Activated CD8-positive, alpha-beta T cell treated with anti-CD3 and anti-CD28 coated beads for 36 hours (primary cell): ENCODE results near the gene RFLNA. TPM values are rescaled to one million over a fixed set of nuclear protein-coding genes. Genes with fewer than 3 reads are reported as not detected.

Experiments used
- ATAC-seq: fragments of 200-7000 bp; cut with Tn5 transposase; one replicate; pipeline ENCODE4 v1.10.0; 2021; ENCODE audit warnings: mild to moderate bottlenecking, moderate library complexity
- CTCF ChIA-PET: fragments of 350-600 bp; sonication (Branson Sonifier 250); formaldehyde crosslinking; loops from one replicate; lab custom pipeline; 2021; ENCODE audit warnings: antibody characterized with exemption; lab: Charles Lee
- POLR2A ChIA-PET: fragments of 350-600 bp; sonication (Branson Sonifier 250); formaldehyde crosslinking; loops from one replicate; lab custom pipeline; 2021; ENCODE audit warnings: antibody characterized with exemption; lab: Charles Lee
- DNase-seq: peaks from one replicate; pipeline ENCODE4 v3.0.0-alpha.2; 2020
- H3K27ac Mint-ChIP-seq: one replicate; pipeline ENCODE4 v1.8.0; 2021; ENCODE audit warnings: mild to moderate bottlenecking, mixed read lengths
- H3K27me3 Mint-ChIP-seq: one replicate; pipeline ENCODE4 v1.8.0; 2021; ENCODE audit warnings: mixed read lengths
- H3K36me3 Mint-ChIP-seq: one replicate; pipeline ENCODE4 v1.8.0; 2021; ENCODE audit warnings: low read depth, mixed read lengths
- H3K4me1 Mint-ChIP-seq: one replicate; pipeline ENCODE4 v1.8.0; 2021; ENCODE audit warnings: low read depth, mixed read lengths
- H3K4me3 Mint-ChIP-seq: one replicate; pipeline ENCODE4 v1.8.0; 2021; ENCODE audit warnings: mild to moderate bottlenecking, moderate library complexity, mixed read lengths
- H3K9me3 Mint-ChIP-seq: one replicate; pipeline ENCODE4 v1.8.0; 2021; ENCODE audit warnings: mixed read lengths
- CTCF ChIP-seq: fragments of 200-600 bp; IDR thresholded peaks from one replicate; pipeline ENCODE4 v1.8.0; 2022; ENCODE audit warnings: antibody characterized with exemption, mild to moderate bottlenecking
- intact Hi-C: fragments of 100-400 bp; cut with micrococcal nuclease; formaldehyde crosslinking; loops from one replicate; pipeline ENCODE4 v1.10.0; 2022
- total RNA-seq, 2 experiments: library from RNA; stranded (reverse); gene quantifications; one replicate each; pipeline ENCODE4 v1.2.3, GENCODE V29; 2021

Gene RFLNA
- total RNA-seq, 2 experiments from 2014 or later = not detected

GRCh38 chr12:124278389-124279101, 16.3 kb upstream of the RFLNA start:
- Mint-ChIP-seq H3K4me3 (no peak overlapping the region), H3K27me3 (peaks cover 6% of the 10 kb centered on the region), H3K27ac (no peak overlapping the region), H3K4me1 (peaks cover under 1% of the 10 kb centered on the region), H3K9me3 (no peaks in the 10 kb centered on the region), H3K36me3 (no peaks in the 10 kb centered on the region)
- intact Hi-C loops = no loop called here
- DNase-seq (no peak), ATAC-seq (no peak)
- TF ChIP-seq CTCF = no peak
- ChIA-PET POLR2A (no interaction called here), CTCF (no interaction called here)

GRCh38 chr12:124279315-124279714, 15.6 kb upstream of the RFLNA start:
- Mint-ChIP-seq H3K27me3 (peaks cover 8% of the 10 kb centered on the region), H3K9me3 (peaks cover 3% of the 10 kb centered on the region), H3K27ac (no peak overlapping the region), H3K36me3 (no peaks in the 10 kb centered on the region), H3K4me3 (no peak overlapping the region), H3K4me1 (no peaks in the 10 kb centered on the region)
- intact Hi-C loops = no loop called here
- CTCF ChIA-PET = no interaction called here
- POLR2A ChIA-PET = no interaction called here
- no peak for ATAC-seq
- TF ChIP-seq CTCF = no peak
- DNase-seq = no peak

GRCh38 chr12:124279846-124280360, 15.0 kb upstream of the RFLNA start:
- H3K4me3 Mint-ChIP-seq = no peak overlapping the region
- no peaks in the 10 kb centered on the region for H3K4me1 Mint-ChIP-seq
- TF ChIP-seq CTCF = no peak
- ATAC-seq (no peak), DNase-seq (no peak)
- POLR2A ChIA-PET = no interaction called here
- H3K27me3 Mint-ChIP-seq = peaks cover 10% of the 10 kb centered on the region
- H3K36me3 Mint-ChIP-seq = no peaks in the 10 kb centered on the region
- CTCF ChIA-PET = no interaction called here
- intact Hi-C loops = no loop called here
- peaks cover 8% of the 10 kb centered on the region for H3K9me3 Mint-ChIP-seq
- no peak overlapping the region for H3K27ac Mint-ChIP-seq

- H3K4me3 Mint-ChIP-seq = no peak overlapping the region
- H3K4me1 Mint-ChIP-seq = no peaks in the 10 kb centered on the region
- H3K27ac Mint-ChIP-seq = no peak overlapping the region
- ATAC-seq (no peak), DNase-seq (no peak)
- CTCF ChIA-PET = interaction anchor here (1.2 kb wide), 1 partner anchor 8 kb away, joined by 3 read pairs; no protein-coding TSS in a partner anchor
- intact Hi-C loops = no loop called here
- H3K27me3 Mint-ChIP-seq = peaks cover 16% of the 10 kb centered on the region
- no peak for TF ChIP-seq CTCF
- no peaks in the 10 kb centered on the region for H3K36me3 Mint-ChIP-seq
- peaks cover 14% of the 10 kb centered on the region for H3K9me3 Mint-ChIP-seq
- POLR2A ChIA-PET = no interaction called here
These were observed 13.6 kb upstream of the RFLNA start for GRCh38 chr12:124281309-124281708.

GRCh38 chr12:124282287-124282686, 12.6 kb upstream of the RFLNA start:
- Mint-ChIP-seq H3K27me3 (peaks cover 14% of the 10 kb centered on the region), H3K36me3 (no peaks in the 10 kb centered on the region), H3K27ac (no peak overlapping the region), H3K9me3 (peaks cover 14% of the 10 kb centered on the region), H3K4me1 (no peaks in the 10 kb centered on the region), H3K4me3 (no peak overlapping the region)
- CTCF ChIA-PET = interaction anchor here (1.2 kb wide), 1 partner anchor 9 kb away, joined by 3 read pairs; no protein-coding TSS in a partner anchor
- no peak for DNase-seq
- POLR2A ChIA-PET = no interaction called here
- intact Hi-C loops = no loop called here
- TF ChIP-seq CTCF = no peak
- no peak for ATAC-seq
